ENCODE data around the gene ODAD3. TPM values are rescaled to one million over a fixed set of nuclear protein-coding genes. Genes with fewer than 3 reads are reported as not detected.

ODAD3 gene
- total RNA-seq, 6 experiments from 2014 or later: 0.21 to 0.73 (median 0.54) TPM

DNA sequence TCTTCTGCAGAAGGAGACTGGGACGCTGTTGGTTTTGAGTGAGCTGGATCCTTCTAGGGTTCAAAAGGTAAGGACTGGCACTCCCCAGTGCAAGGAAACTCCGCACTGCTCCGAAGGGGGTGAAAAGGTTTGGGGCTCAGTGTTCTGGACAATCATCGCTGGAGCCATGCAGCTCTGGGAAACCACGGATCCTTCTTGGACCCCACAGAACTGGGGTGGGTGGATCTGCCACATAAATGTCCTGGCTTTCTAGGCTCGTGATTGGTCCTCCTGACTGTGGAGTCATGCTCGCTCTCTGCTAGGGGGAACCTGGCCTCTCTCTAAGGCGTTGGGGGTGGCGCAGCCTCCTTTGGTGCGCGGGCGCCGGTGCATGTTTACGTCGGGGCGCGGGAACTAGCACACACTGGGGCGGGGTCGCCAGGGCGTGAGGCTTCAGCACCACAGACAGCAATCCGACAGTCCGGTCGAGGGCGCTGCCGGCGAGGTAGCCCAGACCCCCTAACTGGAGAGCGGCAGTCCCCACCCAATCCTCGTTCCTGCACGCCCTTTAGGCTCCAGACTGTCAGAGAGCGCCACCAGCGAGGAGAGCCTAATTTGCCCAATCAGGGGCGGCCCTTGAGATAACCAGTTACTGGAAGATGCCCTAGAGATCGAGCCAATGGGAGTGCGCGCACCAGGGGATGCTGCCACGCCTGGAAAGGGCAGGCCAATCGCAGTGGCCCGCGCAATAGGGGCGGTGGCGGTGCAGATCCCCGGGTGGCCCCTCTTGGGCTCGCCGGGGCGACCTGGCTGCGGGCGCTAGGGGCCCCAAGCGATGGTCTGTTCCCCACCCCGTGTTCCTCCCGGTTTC lies 46.8 kb upstream of the ODAD3 start:
- intact Hi-C loops (cut with DNase I): no loop called here
- no peaks in the 10 kb centered on the region for H3K36me3 ChIP-seq

DNA sequence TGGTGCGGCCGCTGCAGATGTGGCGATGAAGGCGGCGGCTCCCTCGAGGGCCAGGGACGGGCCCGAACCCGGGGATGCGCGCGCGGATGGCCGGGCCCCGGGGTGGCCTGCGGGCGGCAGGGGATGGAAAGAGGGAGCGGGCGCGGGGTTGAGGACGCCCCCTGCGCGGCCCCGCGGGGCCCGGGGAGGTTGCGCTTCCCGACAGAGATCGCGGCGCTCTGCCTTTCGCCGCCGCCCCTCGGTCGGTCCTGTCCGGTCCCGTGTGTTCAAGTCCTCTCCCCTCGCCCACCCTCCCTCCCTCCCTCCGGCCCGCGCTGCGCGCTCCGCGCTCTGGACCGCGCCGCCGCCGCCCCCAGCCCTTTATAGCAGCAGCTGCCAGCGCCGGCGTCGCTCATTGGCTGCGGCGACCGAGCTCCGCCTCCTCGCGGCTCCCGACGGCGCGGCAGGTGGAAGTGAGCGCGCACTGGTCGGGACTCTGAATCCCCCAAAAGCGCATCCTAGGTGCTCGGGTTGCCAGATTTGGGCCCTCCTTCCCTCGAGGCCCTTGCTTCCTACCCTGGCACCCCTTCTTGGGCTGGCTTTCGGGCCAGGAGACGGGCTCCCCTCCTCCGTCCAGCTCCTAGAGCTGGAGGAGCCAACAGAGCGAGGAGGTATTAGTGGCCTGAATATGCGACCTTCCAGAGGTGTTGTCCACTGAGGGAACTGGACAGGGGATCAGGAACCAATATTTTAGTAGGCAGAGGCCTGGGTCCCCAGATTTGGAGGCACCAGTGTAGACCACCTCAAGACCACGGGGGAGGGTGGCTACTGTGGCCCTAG lies 46.0 kb upstream of the ODAD3 start, which contains the start of gene ELAVL3:
ELAVL3 (minus strand) TSS at position 332 of the 819 bp plus-strand sequence. CDS start 438 bp downstream, outside the sequence.
- DNase-seq: no peak
- peaks cover 0 to 12% of the 10 kb centered on the region in 2 donors for H3K27me3 ChIP-seq
- no peak for TF ChIP-seq POLR2A (IDR thresholded peaks at IDR 0.05)
- TF ChIP-seq, protein P1, sequence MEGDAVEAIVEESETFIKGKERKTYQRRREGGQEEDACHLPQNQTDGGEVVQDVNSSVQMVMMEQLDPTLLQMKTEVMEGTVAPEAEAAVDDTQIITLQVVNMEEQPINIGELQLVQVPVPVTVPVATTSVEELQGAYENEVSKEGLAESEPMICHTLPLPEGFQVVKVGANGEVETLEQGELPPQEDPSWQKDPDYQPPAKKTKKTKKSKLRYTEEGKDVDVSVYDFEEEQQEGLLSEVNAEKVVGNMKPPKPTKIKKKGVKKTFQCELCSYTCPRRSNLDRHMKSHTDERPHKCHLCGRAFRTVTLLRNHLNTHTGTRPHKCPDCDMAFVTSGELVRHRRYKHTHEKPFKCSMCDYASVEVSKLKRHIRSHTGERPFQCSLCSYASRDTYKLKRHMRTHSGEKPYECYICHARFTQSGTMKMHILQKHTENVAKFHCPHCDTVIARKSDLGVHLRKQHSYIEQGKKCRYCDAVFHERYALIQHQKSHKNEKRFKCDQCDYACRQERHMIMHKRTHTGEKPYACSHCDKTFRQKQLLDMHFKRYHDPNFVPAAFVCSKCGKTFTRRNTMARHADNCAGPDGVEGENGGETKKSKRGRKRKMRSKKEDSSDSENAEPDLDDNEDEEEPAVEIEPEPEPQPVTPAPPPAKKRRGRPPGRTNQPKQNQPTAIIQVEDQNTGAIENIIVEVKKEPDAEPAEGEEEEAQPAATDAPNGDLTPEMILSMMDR (IDR thresholded peaks at IDR 0.05): no peak
- H3K27ac ChIP-seq: no peak within 1 kb of the TSS
- no peaks in the 10 kb centered on the region for H3K9me3 ChIP-seq
- H3K4me3 ChIP-seq: no peak within 1 kb of the TSS
- intact Hi-C loops (cut with DNase I): no loop called here
- ATAC-seq: no peak
- WGBS (ENCODE audit: insufficient coverage, low coverage, low lambda C conversion rate, missing lambda C conversion rate): 19% methylated on average over 3 of the region's 77 CpGs
- H3K4me1 ChIP-seq: peaks cover 0 to 26% (median 4%) of the 10 kb centered on the region in 4 donors
- H3K36me3 ChIP-seq: no peaks in the 10 kb centered on the region

More for the DNA sequence above, 46.8 kb upstream of the ODAD3 start:
- ATAC-seq (peak; percentile 43 to 61 (median 48)), DNase-seq (peak; percentile 60 to 75 (median 68))
- peaks cover 0 to 29% (median 6%) of the 10 kb centered on the region in 4 donors for H3K4me1 ChIP-seq
- no peaks in the 10 kb centered on the region for H3K9me3 ChIP-seq
- no peak for TF ChIP-seq POLR2A (IDR thresholded peaks at IDR 0.05)
- TF ChIP-seq, protein P1 (IDR thresholded peaks at IDR 0.05): no peak
- peaks cover 0 to 12% of the 10 kb centered on the region in 2 donors for H3K27me3 ChIP-seq
- H3K27ac ChIP-seq: no peak overlapping the region
- WGBS (ENCODE audit: insufficient coverage, low coverage, low lambda C conversion rate, missing lambda C conversion rate): 26% methylated on average over 5 of the region's 50 CpGs
- H3K4me3 ChIP-seq: peak overlapping the region in 2 of 3 donors; percentile 2 to 24

DNA sequence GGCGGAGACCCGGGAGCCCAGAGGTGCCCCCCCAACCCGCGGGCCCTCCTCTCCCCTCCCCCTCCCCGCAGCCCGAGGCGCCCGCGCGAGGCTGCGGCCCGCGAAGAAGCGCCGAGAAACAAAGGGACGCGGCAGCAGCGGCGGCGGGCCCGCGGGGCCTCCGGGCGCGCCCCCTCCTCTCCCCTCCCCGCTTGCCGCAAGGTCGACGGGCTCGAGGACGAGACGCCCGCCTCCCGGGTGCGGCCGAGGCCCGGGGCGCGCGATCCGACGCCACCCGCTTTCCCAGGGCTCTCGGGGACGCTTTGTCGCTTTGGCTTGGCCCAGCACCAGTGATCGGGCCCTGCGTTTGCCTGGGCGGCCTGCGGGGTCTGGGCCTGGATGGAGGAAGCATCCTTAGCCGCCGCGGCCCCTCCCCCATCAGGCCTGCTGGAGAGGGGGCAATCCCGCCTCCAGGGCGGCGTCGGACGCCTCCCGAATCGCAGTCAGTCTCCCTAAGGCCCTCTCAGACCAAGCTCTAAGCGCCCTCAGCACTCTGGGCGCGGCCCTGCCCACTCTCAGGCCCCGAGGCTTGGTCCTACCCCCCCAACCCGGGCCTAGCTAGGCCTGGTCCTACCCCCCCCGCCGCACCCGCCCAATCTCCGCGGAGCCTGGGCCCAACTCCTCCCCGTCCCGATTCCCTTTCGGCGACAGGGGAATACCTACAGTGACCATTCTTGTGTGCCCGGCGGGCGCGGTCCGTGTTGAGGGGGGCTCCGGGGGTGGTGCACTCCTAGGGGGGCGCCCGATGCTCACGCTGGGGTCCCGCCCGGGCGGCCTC lies 45.2 kb upstream of the ODAD3 start:
- no peak for ATAC-seq
- H3K4me3 ChIP-seq: no peak overlapping the region
- no peaks in the 10 kb centered on the region for H3K9me3 ChIP-seq
- peaks cover 0 to 18% (median 1%) of the 10 kb centered on the region in 4 donors for H3K4me1 ChIP-seq
- TF ChIP-seq, protein P1 (IDR thresholded peaks at IDR 0.05): no peak
- TF ChIP-seq POLR2A (IDR thresholded peaks at IDR 0.05): no peak
- intact Hi-C loops (cut with DNase I): no loop called here
- no peak overlapping the region for H3K27ac ChIP-seq
- H3K36me3 ChIP-seq: no peaks in the 10 kb centered on the region
- peaks cover 0 to 12% of the 10 kb centered on the region in 2 donors for H3K27me3 ChIP-seq
- no peak for DNase-seq
- WGBS (ENCODE audit: insufficient coverage, low coverage, low lambda C conversion rate, missing lambda C conversion rate): 12% methylated on average over 5 of the region's 86 CpGs

Data from right lobe of liver (tissue), 6 donors.